HepG2 (cell line): ENCODE measurements around the gene PPP4R4. TPM values are rescaled to one million over a fixed set of nuclear protein-coding genes. Genes with fewer than 3 reads are reported as not detected.

ENCODE experiments used
- ATAC-seq: fragments of 200-7000 bp; cut with Tn5 transposase; 3 replicates; pipeline ENCODE4 v1.9.1; 2020; ENCODE audit warnings: mild to moderate bottlenecking, moderate library complexity
- BruUV-seq: library from RNA; stranded (reverse); fragments of 400-500 nt; replicated peaks from 2 replicates; lab custom pipeline; 2021; lab: Mats Ljungman, UMichigan
- CTCF ChIA-PET: fragments of 300-600 bp; formaldehyde crosslinking; extraction: SDS; loops from one replicate; lab custom pipeline; 2021; ENCODE audit warnings: low total read pairs, inconsistent platforms, low intra/inter-chr PET ratio; lab: Yijun Ruan, JAX
- POLR2A ChIA-PET: fragments of 350-600 bp; sonication (Branson Sonifier 250); formaldehyde crosslinking; loops from one replicate; lab custom pipeline; 2020; ENCODE audit warnings: antibody characterized with exemption, inconsistent platforms; lab: Yijun Ruan, JAX
- DNase-seq: peaks from one replicate; pipeline ENCODE4 v3.0.0-alpha.2; 2015; ENCODE audit warnings: low spot score
- FAIRE-seq: peaks from 3 replicates; lab custom pipeline; 2011; peaks lifted over from hg19 to GRCh38; lab: Jason Lieb, UNC
- H2AFZ ChIP-seq: one replicate; pipeline ENCODE4 v1.6.1; 2011; ENCODE audit warnings: low read length, inconsistent platforms
- H3K27ac ChIP-seq: fragments of 300-600 bp; 3 replicates; pipeline ENCODE4 v1.8.0; 2011; ENCODE audit warnings: mixed run types, mild to moderate bottlenecking, mixed read lengths, low read length, inconsistent platforms; ENCODE audit not compliant: insufficient read depth; ENCODE audit errors: extremely low read length
- H3K27me3 ChIP-seq, 2 experiments: fragments of 200-600 bp in 1 of 2; 2 replicates in 1 of 2; 3 replicates in 1 of 2; pipeline versions ENCODE4 v1.6.0 to v1.8.0; 2011; ENCODE audit warnings: low read length in 2 of 2, mild to moderate bottlenecking in 2 of 2, moderate library complexity in 2 of 2, inconsistent platforms in 1 of 2; ENCODE audit not compliant: insufficient read depth in 2 of 2, control insufficient read depth in 1 of 2
- H3K36me3 ChIP-seq, 2 experiments: fragments of 200-600 bp in 1 of 2; replicated peaks in 1 of 2; 2 replicates in 1 of 2; 3 replicates in 1 of 2; pipeline versions ENCODE4 v1.5.1 to v1.8.0; 2011; ENCODE audit warnings: low read length in 2 of 2, inconsistent platforms in 1 of 2; ENCODE audit not compliant: insufficient read depth in 2 of 2, control insufficient read depth in 1 of 2
- H3K4me1 ChIP-seq: 2 replicates; pipeline ENCODE4 v1.5.1; 2012; ENCODE audit warnings: low read length, inconsistent platforms; ENCODE audit not compliant: insufficient read depth
- H3K4me2 ChIP-seq: 2 replicates; pipeline ENCODE4 v1.6.0; 2011; ENCODE audit warnings: low read depth, low read length, inconsistent platforms
- H3K4me3 ChIP-seq, 3 experiments: fragments of 200-600 bp in 1 of 3; sonication (generic), shearing (Covaris generic) in 1 of 3; replicated peaks in 1 of 3; 2 replicates each; pipeline ENCODE4 v1.5.1; 2011 to 2016; ENCODE audit warnings: low read length in 3 of 3, inconsistent platforms in 2 of 3, low read depth in 2 of 3, mild to moderate bottlenecking in 2 of 3, control low read depth in 1 of 3, mixed read lengths in 1 of 3; ENCODE audit not compliant: insufficient read depth in 1 of 3
- H3K79me2 ChIP-seq: one replicate; pipeline ENCODE4 v1.6.1; 2011; ENCODE audit warnings: low read length, inconsistent platforms; ENCODE audit not compliant: insufficient read depth
- H3K9ac ChIP-seq: 2 replicates; pipeline ENCODE4 v1.6.0; 2011; ENCODE audit warnings: mild to moderate bottlenecking, low read depth, low read length, inconsistent platforms; ENCODE audit not compliant: insufficient read depth
- H3K9me3 ChIP-seq: 2 replicates; pipeline ENCODE4 v1.5.1; 2012; ENCODE audit warnings: mild to moderate bottlenecking, low read length
- H4K20me1 ChIP-seq: 2 replicates; pipeline ENCODE4 v1.6.0; 2011; ENCODE audit warnings: inconsistent platforms, mild to moderate bottlenecking, low read length, moderate library complexity; ENCODE audit not compliant: insufficient read depth
- CREB3 ChIP-seq: sonication (generic); formaldehyde crosslinking; IDR thresholded peaks from 2 replicates; pipeline ENCODE4 v1.5.0; 2020; ENCODE audit warnings: missing genetic modification reagents
- GPN1 ChIP-seq: sonication (generic); formaldehyde crosslinking; IDR thresholded peaks from 2 replicates; pipeline ENCODE4 v1.5.1; 2020; ENCODE audit warnings: missing genetic modification reagents, borderline replicate concordance
- HNF1B ChIP-seq: sonication (generic); formaldehyde crosslinking; IDR thresholded peaks from 2 replicates; pipeline ENCODE4 v1.5.1; 2020; ENCODE audit warnings: mild to moderate bottlenecking, moderate library complexity, missing genetic modification reagents
- KDM4B ChIP-seq: sonication (generic); formaldehyde crosslinking; IDR thresholded peaks from 2 replicates; pipeline ENCODE4 v1.4.0; 2020; ENCODE audit warnings: missing genetic modification reagents
- MAFF ChIP-seq: IDR thresholded peaks from 2 replicates; pipeline ENCODE4 v1.6.1; 2011; ENCODE audit warnings: low read depth, low read length, improper control_type of control experiment
- NR1H2 ChIP-seq: sonication (generic); formaldehyde crosslinking; IDR thresholded peaks from 2 replicates; pipeline ENCODE4 v1.8.1; 2022; ENCODE audit warnings: low read depth, missing genetic modification reagents, borderline replicate concordance
- NR2C2 ChIP-seq: sonication (generic); formaldehyde crosslinking; IDR thresholded peaks from 2 replicates; pipeline ENCODE4 v1.4.0; 2020; ENCODE audit warnings: missing genetic modification reagents, mild to moderate bottlenecking, moderate library complexity, borderline replicate concordance
- STAT5B ChIP-seq: sonication (generic); formaldehyde crosslinking; IDR thresholded peaks from 2 replicates; pipeline ENCODE4 v1.4.0; 2020; ENCODE audit warnings: missing genetic modification reagents
- STAT6 ChIP-seq: sonication (generic); formaldehyde crosslinking; IDR thresholded peaks from 2 replicates; pipeline ENCODE4 v1.4.0; 2020; ENCODE audit warnings: missing genetic modification reagents, mild to moderate bottlenecking, borderline replicate concordance
- SUZ12 ChIP-seq: fragments of 150-350 bp; IDR thresholded peaks from 2 replicates; pipeline ENCODE4 v1.6.1; 2014; ENCODE audit warnings: low read depth, low read length
- WIZ ChIP-seq: sonication (generic); formaldehyde crosslinking; IDR thresholded peaks from 2 replicates; pipeline ENCODE4 v1.5.1; 2020; ENCODE audit warnings: mild to moderate bottlenecking, missing genetic modification reagents
- ZHX2 ChIP-seq, 2 experiments: sonication (generic) in 1 of 2; formaldehyde crosslinking in 1 of 2; IDR thresholded peaks; 2 replicates each; pipeline versions ENCODE4 v1.6.1 to v1.9.0; 2014 to 2022; ENCODE audit warnings: antibody characterized with exemption in 1 of 2, borderline replicate concordance in 1 of 2, inconsistent platforms in 1 of 2, low read depth in 1 of 2, missing genetic modification reagents in 1 of 2
- ZNF337 ChIP-seq: sonication (generic); formaldehyde crosslinking; IDR thresholded peaks from 2 replicates; pipeline ENCODE4 v1.5.1; 2020; ENCODE audit warnings: missing genetic modification reagents, low read depth, mild to moderate bottlenecking, borderline replicate concordance
- WGBS: methylation state at CpG from one replicate; pipeline ENCODE4 v1.1.6; 2017; ENCODE audit warnings: low lambda C conversion rate; 5-methylcytosine and 5-hydroxymethylcytosine counted together
- in situ Hi-C: cut with HindIII; loops from 2 replicates; pipeline ENCODE4 v1.10.0; 2017; ENCODE audit warnings: low pct_unique_long_range_greater_than_20kb; ENCODE audit not compliant: extremely low pct_ligation_motif_present
- intact Hi-C: fragments of 100-400 bp; cut with micrococcal nuclease; formaldehyde crosslinking; loops from one replicate; pipeline ENCODE4 v1.10.0; 2022; ENCODE audit not compliant: unreplicated experiment
- polyA plus RNA-seq, 8 experiments: library from polyadenylated mRNA; depleted of rRNA in 3 of 8; stranded (reverse) in 7 of 8; unstranded in 1 of 8; fragments of >200 nt; fragmentation: Illumina TruSeq in 4 of 8; extraction: Trizol in 4 of 8; gene quantifications; 2 replicates each; pipeline versions ENCODE4 v1.2.1 to v1.2.3, GENCODE V29; 2011 to 2016; ENCODE audit warnings: low read depth in 4 of 8, missing spikeins in 1 of 8, mixed read lengths in 1 of 8; ENCODE audit not compliant: insufficient read depth in 1 of 8
- total RNA-seq, 5 experiments: library from RNA; depleted of rRNA; stranded (reverse); fragments of >200 nt; fragmentation: Illumina TruSeq; extraction: Trizol; gene quantifications; 2 replicates each; pipeline ENCODE4 v1.2.3, GENCODE V29; 2016; ENCODE audit warnings: low read depth in 1 of 5

Gene PPP4R4
- total and polyA plus RNA-seq, 2 of the 13 experiments (the other 11 are each of a cell fraction or from before 2014, with no cell fraction given) = 9.5 to 19.8 TPM

GRCh38 chr14:94135476-94135875 lies 38.6 kb upstream of the PPP4R4 start:
- no peak overlapping the region for H3K27ac ChIP-seq
- intact Hi-C loops = loop anchor here (5.0 to 10.0 kb wide), 3 partner anchors 157 to 239 kb away; partner anchors contain the start of gene SERPINA10
- no peaks in the 10 kb centered on the region for H4K20me1 ChIP-seq
- ChIA-PET POLR2A (no interaction called here), CTCF (interaction anchor here (1.7 kb wide), 1 partner anchor 99 kb away, joined by 11 read pairs; no protein-coding TSS in a partner anchor)
- no peak overlapping the region for H3K4me3 ChIP-seq
- DNase-seq = no peak
- peaks cover 2 to 22% of the 10 kb centered on the region in 2 experiments; a peak in 3 of 5 replicates for H3K27me3 ChIP-seq
- H3K9me3 ChIP-seq = peaks cover 8% of the 10 kb centered on the region
- H3K4me2 ChIP-seq = no peak overlapping the region
- H3K4me1 ChIP-seq = peaks cover 25% of the 10 kb centered on the region
- H3K9ac ChIP-seq = no peak overlapping the region
- no peak for FAIRE-seq
- in situ Hi-C loops = loop anchor here (5.0 kb wide), 3 partner anchors 98 to 193 kb away; no protein-coding TSS in a partner anchor
- H3K36me3 ChIP-seq = no peaks in the 10 kb centered on the region
- no peaks in the 10 kb centered on the region for H3K79me2 ChIP-seq
- no TSS peak for BruUV-seq
- no peak for ATAC-seq
- 70% methylated on average over 4 of the region's 4 CpGs for WGBS
- no peak overlapping the region for H2AFZ ChIP-seq
- TF ChIP-seq SUZ12 (no peak), NR2C2 (CRISPR knock-in tag) (no peak), STAT5B (CRISPR knock-in tag) (no peak), MAFF (no peak), GPN1 (CRISPR knock-in tag) (no peak), ZHX2 (IDR thresholded peaks at IDR 0.05; ENCODE audit: low read depth) (no peak), ZHX2 (CRISPR knock-in tag; IDR thresholded peaks at IDR 0.05; ENCODE audit: borderline replicate concordance) (no peak), CREB3 (CRISPR knock-in tag) (no peak), NR1H2 (no peak), STAT6 (CRISPR knock-in tag) (no peak), WIZ (no peak), HNF1B (CRISPR knock-in tag) (no peak), KDM4B (CRISPR knock-in tag) (no peak), ZNF337 (no peak)
